Superior temporal gyrus (tissue), 1 donor: ENCODE data around the gene LYPD1.
A peak's percentile ranks its signal among the peaks of the same experiment; 100 is the strongest.

Experiments used
- DNase-seq: peaks from one replicate; pipeline ENCODE4 v3.0.0-alpha.2; 2016; ENCODE audit errors: extremely low spot score

The LYPD1 gene

GRCh38 chr2:132668189-132668823, 1.7 kb downstream of the LYPD1 start:
- DNase-seq = no peak

- DNase-seq = no peak
Observed at GRCh38 chr2:132667706-132668105, 2.3 kb downstream of the LYPD1 start.

DNA sequence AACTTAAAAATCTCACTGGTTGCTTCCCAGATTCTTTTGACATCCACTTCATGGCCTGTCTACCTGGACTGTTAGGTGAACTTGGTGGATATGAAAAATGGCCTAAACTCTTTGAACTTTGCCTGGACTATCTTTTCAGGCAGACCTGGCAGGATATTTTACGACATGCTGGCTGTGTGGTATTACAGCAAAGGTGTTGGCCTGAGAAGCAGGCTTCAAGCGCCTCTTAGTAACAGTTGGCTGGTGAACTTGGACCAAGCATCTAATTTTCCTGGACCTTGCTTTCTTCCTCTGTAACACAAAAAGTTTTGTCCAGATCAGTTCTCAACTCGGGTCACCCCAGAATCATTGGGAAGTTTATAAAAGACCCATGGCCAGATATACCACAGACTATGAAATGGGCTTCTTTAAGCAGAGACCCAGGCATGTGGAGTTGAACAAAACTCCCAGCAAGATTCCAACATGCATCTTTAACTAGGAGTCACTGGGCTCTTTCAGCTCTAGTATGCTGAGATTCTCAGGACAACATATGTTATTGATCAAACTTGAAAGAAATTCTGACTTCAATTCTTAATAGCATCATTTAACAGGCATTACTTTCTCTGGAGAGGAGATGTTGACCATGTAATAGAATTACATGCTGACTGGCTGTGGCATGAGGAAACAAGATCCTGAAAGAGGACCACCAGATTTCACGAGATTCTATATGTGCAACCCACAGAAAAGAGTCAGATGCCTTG, 4.4 kb downstream of the LYPD1 start:
- no peak for DNase-seq

DNA sequence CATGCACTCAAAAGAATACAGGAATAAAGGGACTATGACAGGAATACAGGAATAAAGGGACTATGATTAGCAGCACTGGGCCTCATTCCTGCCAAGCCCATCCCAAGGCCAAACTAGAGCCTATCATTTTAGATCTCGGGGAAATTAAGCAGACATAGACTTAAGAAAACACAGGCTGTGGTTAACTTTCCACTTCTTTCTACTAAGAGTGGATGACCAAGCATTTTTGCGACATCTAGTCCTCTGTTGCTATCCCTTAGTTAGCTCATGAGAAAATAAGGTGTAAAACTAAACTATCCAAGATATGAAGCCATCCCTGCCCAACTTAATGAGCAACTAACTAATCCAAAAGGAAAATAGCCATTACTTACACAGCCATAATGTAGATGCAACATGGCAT, 5.9 kb downstream of the LYPD1 start:
- DNase-seq = no peak

DNA sequence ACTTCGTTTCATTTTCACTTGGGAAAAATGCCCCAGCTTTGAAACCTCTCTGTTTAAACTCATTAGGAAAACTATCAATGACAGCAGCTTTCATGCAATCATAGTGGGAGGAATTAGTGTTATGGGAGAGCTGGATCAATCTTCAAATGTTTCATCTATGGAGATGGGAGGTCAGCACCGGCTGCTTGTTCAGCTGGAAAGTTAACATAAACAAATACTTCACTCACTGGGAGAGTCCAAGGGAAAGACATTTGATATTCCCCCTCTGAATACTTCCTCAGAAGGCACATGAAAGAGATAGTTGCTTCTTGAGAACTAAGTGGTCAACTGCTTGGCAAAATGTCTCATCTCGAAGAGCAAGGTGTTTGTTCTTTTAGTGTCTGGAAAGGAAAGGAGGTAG, 7.3 kb downstream of the LYPD1 start:
- no peak for DNase-seq

- DNase-seq = no peak
Observed at GRCh38 chr2:132659331-132659730, 10.7 kb downstream of the LYPD1 start.

DNA sequence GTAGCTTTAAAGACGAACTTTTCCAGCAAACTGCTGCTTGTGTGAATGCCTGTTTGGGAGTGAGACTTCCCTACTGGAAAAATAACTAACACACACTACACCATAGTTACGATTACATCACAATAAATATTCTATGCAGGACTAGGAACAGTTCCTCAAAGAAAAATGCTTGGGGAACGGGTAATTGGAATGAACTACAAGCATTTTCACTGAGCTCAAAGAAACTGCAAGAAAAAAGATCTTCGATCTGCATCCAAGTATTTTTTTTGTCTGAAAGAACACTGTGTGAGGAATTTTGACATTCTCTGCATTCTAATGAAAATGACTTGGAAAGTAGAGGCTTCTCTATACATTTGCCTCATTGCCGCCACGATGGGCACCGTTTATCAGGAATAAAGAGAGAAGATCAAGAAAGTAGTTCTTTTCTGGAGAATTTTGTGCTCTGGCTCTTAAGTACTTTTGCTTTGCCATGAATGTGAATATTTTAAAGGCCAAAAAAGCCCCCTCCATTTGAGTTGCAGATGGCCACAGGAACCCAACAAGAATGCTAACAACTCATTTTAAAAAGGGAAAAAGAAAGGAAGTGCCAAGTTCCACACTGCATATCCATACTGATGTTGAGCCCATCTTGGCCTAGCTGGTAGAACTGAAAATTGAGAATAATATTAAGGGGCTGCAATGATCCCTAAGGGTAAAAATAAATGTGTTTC, 13.6 kb downstream of the LYPD1 start:
- no peak for DNase-seq

- no peak for DNase-seq
Observed at GRCh38 chr2:132654968-132655367, 15.0 kb downstream of the LYPD1 start.

GRCh38 chr2:132654335-132654734, 15.7 kb downstream of the LYPD1 start:
- no peak for DNase-seq

- no peak for DNase-seq
Observed at GRCh38 chr2:132652474-132652873, 17.5 kb downstream of the LYPD1 start.

GRCh38 chr2:132651115-132652045, 18.6 kb downstream of the LYPD1 start:
- peak; percentile 58 for DNase-seq

DNA sequence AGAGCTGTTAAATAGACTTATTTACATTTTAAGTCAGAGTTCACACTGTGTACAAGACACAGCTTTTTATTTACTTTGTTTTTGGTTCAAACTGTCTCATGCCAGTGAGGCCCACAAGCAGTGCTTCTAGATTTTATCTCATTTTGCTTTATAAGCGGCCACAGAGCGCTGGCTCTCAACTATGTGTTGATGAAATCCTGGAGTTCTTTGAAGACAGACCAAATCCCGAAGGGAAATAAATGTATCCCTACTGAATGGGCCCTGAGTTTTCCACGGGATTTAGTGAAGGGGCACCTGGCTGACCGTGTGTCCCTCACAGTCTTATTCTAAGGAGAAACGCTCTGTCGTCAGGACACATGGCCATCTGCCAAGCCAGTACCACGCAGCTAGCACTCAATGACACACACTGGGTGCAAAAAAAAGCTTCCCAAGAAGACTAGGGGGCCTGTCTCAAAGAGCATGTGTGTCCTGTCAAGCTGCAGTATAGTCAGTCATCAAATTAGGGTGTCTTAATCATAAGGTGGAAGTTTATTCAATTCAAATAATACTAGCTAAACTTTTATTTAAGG, 23.4 kb downstream of the LYPD1 start:
- no peak for DNase-seq

GRCh38 chr2:132645722-132646539, 24.1 kb downstream of the LYPD1 start:
- DNase-seq = no peak

DNA sequence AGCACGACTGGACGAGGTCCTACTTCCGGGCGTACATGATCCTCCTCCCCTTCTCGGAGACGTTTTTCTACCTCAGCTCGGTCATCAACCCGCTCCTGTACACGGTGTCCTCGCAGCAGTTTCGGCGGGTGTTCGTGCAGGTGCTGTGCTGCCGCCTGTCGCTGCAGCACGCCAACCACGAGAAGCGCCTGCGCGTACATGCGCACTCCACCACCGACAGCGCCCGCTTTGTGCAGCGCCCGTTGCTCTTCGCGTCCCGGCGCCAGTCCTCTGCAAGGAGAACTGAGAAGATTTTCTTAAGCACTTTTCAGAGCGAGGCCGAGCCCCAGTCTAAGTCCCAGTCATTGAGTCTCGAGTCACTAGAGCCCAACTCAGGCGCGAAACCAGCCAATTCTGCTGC, 24.8 kb downstream of the LYPD1 start:
- DNase-seq = no peak

DNA sequence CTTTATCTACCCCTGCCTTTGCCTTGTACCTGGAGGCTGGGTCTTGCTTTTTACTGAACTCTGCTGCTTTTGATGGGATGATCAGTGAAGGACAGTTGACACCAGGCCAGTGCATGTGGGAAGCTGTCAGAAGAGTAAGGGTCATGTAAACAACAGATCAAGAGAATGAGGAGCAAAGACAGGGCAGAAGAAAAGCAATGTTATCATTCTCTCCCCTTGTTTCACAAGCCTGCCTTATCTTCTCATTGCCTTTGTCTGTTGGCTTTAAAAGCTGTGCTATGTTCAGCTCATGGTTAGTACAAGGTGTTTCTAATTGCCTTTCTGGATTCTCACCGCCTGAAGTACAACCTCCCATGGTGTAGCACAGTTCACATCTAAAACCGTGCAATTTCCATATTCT, 27.6 kb downstream of the LYPD1 start:
- DNase-seq = no peak

DNA sequence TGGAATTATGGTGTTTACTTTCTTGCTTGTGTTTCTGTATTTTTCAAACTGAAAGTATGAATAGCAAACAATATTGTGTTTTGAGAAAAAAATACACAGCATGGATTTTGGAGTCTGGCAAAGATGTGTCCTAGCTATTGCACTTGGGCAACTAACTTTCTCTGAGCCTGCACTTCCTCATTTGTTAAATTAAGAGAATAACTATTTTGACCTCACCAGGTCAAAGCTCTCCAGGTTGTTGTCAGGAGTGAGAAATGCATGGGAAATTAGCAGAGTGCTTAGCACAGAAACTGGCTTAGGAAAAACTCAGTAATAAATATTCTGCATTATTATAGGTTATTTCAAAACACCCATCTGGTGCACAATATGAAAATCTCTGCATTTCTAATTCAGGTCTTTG, 28.2 kb downstream of the LYPD1 start:
- DNase-seq = no peak

DNA sequence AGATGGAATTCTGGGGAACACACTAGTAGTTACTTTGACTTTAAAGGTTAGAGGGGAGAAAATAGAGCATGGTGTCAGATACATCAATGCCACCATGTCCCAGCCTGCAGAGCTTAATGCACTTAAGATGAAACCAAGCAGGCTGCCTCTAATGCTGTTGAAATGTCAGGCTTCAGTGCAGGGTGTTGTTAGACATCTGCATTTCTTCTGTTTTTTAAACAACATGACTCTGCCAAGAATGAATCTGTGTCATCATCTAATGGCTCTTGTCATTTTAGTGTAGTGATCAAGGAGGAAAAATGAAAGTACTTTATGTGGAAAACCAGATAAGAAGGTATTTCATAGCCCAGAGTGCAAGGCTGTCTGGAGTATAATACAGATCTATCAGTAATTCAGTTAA, 29.9 kb downstream of the LYPD1 start:
- no peak for DNase-seq

DNA sequence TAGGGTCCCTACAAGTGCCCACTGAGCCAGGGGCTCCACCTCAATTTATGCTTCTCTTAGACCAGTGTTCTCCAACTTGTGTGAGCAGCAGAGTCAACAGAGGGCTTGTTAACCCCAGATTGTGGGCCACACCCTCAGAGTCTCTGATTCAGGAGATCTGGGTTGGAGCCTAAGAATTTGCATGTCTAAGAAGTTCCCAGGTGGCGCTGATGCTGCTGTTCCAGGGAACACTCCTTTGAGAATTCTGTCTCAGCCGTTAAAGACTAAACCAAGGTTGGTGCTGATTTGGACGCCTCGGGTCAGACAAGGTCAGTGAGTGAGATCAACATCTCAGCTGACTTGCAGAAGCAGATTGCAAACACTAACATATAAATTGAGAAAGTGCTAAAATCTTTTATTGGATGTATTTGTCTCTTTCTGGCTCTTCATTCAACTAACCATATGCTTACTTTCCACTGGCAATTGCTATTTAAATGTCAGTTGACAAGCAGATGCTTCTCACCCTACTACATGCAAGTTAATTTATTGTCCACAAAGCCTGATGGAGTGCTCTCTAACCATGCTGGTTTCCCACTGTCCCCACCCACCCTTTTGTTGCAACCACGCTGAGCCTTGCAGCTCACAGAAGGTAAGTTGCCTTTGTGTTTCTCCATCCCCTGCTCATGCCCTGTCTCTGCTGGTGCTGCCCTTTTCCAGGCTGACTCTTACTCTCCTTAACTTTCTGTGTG, 31.5 kb downstream of the LYPD1 start:
- no peak for DNase-seq

GRCh38 chr2:132636346-132636745, 33.7 kb downstream of the LYPD1 start:
- DNase-seq = no peak

DNA sequence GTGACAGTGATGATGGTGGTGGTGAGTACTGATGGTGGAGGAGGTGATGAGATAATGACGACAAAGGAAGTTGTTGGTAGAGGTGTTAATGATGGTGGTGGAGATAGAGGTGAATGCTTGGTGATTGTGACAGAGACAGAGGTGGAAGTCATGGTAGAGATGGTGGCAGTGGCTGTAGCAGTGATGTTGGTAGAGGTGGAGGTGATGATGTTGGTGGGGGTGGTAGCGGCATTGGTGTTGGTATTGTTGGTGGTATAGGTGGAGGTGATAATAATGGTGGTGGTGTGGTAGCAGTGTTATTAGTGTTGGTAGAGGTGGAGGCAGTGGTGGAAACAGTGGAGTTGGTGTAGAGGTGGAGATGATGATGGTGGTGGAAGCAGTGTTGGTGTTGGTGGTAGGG, 36.4 kb downstream of the LYPD1 start:
- DNase-seq = no peak
